GM23338 (cell line): ENCODE results near the gene PDE12. TPM values are rescaled to one million over a fixed set of nuclear protein-coding genes. Genes with fewer than 3 reads are reported as not detected.

Experiments
- ATAC-seq: fragments of 200-7000 bp; cut with Tn5 transposase; 3 replicates; pipeline ENCODE4 v1.9.1; 2020
- DNase-seq: peaks from one replicate; pipeline ENCODE4 v3.0.0-alpha.2; 2015; ENCODE audit warnings: low spot score
- H2AFZ ChIP-seq: fragments of 200-600 bp; sonication (generic); 2 replicates; pipeline ENCODE4 v1.8.0; 2016; ENCODE audit warnings: antibody characterized with exemption, mild to moderate bottlenecking, moderate library complexity
- H3F3A ChIP-seq: fragments of 200-600 bp; sonication (generic); replicated peaks from 2 replicates; pipeline ENCODE4 v1.8.0; 2017; ENCODE audit warnings: antibody characterized with exemption, mixed run types, low read depth
- H3K27ac ChIP-seq: fragments of 200-600 bp; sonication (generic); 2 replicates; pipeline ENCODE4 v1.6.1; 2016; ENCODE audit warnings: low read depth
- H3K27me3 ChIP-seq: fragments of 200-600 bp; sonication (generic); 2 replicates; pipeline ENCODE4 v1.8.0; 2016; ENCODE audit warnings: mild to moderate bottlenecking, mixed run types, moderate library complexity; ENCODE audit not compliant: insufficient read depth
- H3K36me3 ChIP-seq: fragments of 200-600 bp; sonication (generic); 2 replicates; pipeline ENCODE4 v1.8.0; 2016; ENCODE audit warnings: mild to moderate bottlenecking; ENCODE audit not compliant: insufficient read depth
- H3K4me1 ChIP-seq: fragments of 200-600 bp; sonication (generic); 2 replicates; pipeline ENCODE4 v1.8.0; 2016; ENCODE audit warnings: mild to moderate bottlenecking, moderate library complexity; ENCODE audit not compliant: insufficient read depth
- H3K4me2 ChIP-seq: fragments of 200-600 bp; sonication (generic); 2 replicates; pipeline ENCODE4 v1.7.1; 2017; ENCODE audit warnings: mixed run types
- H3K4me3 ChIP-seq: fragments of 200-600 bp; sonication (generic); 2 replicates; pipeline ENCODE4 v1.6.1; 2016; ENCODE audit warnings: mixed run types
- H3K79me2 ChIP-seq: fragments of 200-600 bp; sonication (generic); replicated peaks from 2 replicates; pipeline ENCODE4 v1.8.0; 2017; ENCODE audit warnings: mild to moderate bottlenecking; ENCODE audit not compliant: insufficient read depth
- H3K9me2 ChIP-seq: fragments of 200-600 bp; sonication (generic); 2 replicates; pipeline ENCODE4 v1.8.0; 2017; ENCODE audit not compliant: insufficient read depth
- H4K20me1 ChIP-seq: fragments of 200-600 bp; sonication (generic); replicated peaks from 2 replicates; pipeline ENCODE4 v1.8.0; 2017; ENCODE audit warnings: mild to moderate bottlenecking; ENCODE audit not compliant: insufficient read depth
- H3K27ac Mint-ChIP-seq: 2 replicates; pipeline ENCODE4 v1.8.0; 2020; ENCODE audit warnings: inconsistent platforms, mild to moderate bottlenecking, moderate library complexity, mixed read lengths
- H3K27me3 Mint-ChIP-seq: 3 replicates; pipeline ENCODE4 v1.8.0; 2022; ENCODE audit warnings: low read depth, mild to moderate bottlenecking, moderate library complexity, mixed read lengths, inconsistent platforms; ENCODE audit not compliant: insufficient read depth, poor library complexity
- H3K36me3 Mint-ChIP-seq: 3 replicates; pipeline ENCODE4 v1.8.0; 2021; ENCODE audit warnings: low read depth, mild to moderate bottlenecking, inconsistent platforms, moderate library complexity, mixed read lengths
- H3K4me1 Mint-ChIP-seq: 3 replicates; pipeline ENCODE4 v1.8.0; 2020; ENCODE audit warnings: mild to moderate bottlenecking, inconsistent platforms, mixed read lengths
- H3K4me3 Mint-ChIP-seq: 3 replicates; pipeline ENCODE4 v1.8.0; 2021; ENCODE audit warnings: moderate library complexity, mild to moderate bottlenecking, inconsistent platforms, mixed read lengths
- H3K9me3 Mint-ChIP-seq: 3 replicates; pipeline ENCODE4 v1.8.0; 2020; ENCODE audit warnings: moderate library complexity, mild to moderate bottlenecking, inconsistent platforms, mixed read lengths
- CREB1 ChIP-seq: fragments of 250-450 bp; sonication (Bioruptor Pico); IDR thresholded peaks from 2 replicates; pipeline ENCODE4 v1.5.0; 2020; ENCODE audit warnings: low read depth, mild to moderate bottlenecking, moderate library complexity
- EZH2 ChIP-seq: fragments of 200-600 bp; sonication (generic); IDR thresholded peaks from one replicate; pipeline ENCODE4 v1.8.0; 2017; ENCODE audit warnings: antibody characterized with exemption, mild to moderate bottlenecking, low read depth; ENCODE audit not compliant: unreplicated experiment
- STAT1 ChIP-seq: IDR thresholded peaks from one replicate; pipeline ENCODE4 v1.6.1; 2016; ENCODE audit warnings: antibody characterized with exemption; ENCODE audit not compliant: unreplicated experiment
- polyA plus RNA-seq: library from polyadenylated mRNA; unstranded; fragments of >200 nt; fragmentation: Nextera tagmentation; extraction: Ambion mirVana; gene quantifications from 2 replicates; pipeline ENCODE4 v1.2.1, GENCODE V29; 2016
- total RNA-seq: library from RNA; depleted of rRNA; stranded (reverse); fragments of >200 nt; shearing (Covaris generic); gene quantifications from 2 replicates; pipeline ENCODE4 v1.2.3, GENCODE V29; 2014
- TF ChIP-seq, protein P1 (sequence below): fragments of 250-450 bp; sonication (Bioruptor Pico); IDR thresholded peaks from 2 replicates; pipeline ENCODE4 v1.5.0; 2020; ENCODE audit warnings: mild to moderate bottlenecking, moderate library complexity

The PDE12 gene
- total and polyA plus RNA-seq, 2 experiments from 2014 or later: 5.0 to 14.3 TPM

DNA sequence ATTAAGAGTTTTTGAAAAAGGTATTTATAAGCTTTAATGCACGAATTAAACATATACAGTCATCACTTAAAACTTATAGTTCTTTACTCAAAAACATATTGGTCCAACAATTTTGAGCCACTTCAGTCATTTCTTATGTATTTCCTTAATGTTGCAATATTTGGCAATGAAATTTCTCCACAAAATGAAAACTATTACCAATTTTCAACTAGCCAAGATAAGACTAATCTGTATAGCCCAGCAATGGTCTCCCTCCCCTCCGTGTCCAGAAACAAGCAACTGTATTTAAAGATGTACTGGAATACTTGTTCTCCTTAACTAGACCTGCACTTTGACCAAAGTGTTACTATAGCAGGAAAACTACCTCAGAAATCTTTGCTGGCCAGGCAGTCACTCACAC is 31.8 kb downstream of the PDE12 start (continued):
- TF ChIP-seq, protein P1, sequence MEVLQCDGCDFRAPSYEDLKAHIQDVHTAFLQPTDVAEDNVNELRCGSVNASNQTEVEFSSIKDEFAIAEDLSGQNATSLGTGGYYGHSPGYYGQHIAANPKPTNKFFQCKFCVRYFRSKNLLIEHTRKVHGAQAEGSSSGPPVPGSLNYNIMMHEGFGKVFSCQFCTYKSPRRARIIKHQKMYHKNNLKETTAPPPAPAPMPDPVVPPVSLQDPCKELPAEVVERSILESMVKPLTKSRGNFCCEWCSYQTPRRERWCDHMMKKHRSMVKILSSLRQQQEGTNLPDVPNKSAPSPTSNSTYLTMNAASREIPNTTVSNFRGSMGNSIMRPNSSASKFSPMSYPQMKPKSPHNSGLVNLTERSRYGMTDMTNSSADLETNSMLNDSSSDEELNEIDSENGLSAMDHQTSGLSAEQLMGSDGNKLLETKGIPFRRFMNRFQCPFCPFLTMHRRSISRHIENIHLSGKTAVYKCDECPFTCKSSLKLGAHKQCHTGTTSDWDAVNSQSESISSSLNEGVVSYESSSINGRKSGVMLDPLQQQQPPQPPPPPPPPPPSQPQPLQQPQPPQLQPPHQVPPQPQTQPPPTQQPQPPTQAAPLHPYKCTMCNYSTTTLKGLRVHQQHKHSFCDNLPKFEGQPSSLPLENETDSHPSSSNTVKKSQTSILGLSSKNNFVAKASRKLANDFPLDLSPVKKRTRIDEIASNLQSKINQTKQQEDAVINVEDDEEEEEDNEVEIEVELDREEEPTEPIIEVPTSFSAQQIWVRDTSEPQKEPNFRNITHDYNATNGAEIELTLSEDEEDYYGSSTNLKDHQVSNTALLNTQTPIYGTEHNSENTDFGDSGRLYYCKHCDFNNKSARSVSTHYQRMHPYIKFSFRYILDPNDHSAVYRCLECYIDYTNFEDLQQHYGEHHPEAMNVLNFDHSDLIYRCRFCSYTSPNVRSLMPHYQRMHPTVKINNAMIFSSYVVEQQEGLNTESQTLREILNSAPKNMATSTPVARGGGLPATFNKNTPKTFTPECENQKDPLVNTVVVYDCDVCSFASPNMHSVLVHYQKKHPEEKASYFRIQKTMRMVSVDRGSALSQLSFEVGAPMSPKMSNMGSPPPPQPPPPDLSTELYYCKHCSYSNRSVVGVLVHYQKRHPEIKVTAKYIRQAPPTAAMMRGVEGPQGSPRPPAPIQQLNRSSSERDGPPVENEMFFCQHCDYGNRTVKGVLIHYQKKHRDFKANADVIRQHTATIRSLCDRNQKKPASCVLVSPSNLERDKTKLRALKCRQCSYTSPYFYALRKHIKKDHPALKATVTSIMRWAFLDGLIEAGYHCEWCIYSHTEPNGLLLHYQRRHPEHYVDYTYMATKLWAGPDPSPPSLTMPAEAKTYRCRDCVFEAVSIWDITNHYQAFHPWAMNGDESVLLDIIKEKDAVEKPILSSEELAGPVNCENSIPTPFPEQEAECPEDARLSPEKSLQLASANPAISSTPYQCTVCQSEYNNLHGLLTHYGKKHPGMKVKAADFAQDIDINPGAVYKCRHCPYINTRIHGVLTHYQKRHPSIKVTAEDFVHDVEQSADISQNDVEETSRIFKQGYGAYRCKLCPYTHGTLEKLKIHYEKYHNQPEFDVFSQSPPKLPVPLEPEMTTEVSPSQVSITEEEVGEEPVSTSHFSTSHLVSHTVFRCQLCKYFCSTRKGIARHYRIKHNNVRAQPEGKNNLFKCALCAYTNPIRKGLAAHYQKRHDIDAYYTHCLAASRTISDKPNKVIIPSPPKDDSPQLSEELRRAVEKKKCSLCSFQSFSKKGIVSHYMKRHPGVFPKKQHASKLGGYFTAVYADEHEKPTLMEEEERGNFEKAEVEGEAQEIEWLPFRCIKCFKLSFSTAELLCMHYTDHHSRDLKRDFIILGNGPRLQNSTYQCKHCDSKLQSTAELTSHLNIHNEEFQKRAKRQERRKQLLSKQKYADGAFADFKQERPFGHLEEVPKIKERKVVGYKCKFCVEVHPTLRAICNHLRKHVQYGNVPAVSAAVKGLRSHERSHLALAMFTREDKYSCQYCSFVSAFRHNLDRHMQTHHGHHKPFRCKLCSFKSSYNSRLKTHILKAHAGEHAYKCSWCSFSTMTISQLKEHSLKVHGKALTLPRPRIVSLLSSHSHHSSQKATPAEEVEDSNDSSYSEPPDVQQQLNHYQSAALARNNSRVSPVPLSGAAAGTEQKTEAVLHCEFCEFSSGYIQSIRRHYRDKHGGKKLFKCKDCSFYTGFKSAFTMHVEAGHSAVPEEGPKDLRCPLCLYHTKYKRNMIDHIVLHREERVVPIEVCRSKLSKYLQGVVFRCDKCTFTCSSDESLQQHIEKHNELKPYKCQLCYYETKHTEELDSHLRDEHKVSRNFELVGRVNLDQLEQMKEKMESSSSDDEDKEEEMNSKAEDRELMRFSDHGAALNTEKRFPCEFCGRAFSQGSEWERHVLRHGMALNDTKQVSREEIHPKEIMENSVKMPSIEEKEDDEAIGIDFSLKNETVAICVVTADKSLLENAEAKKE (CRISPR knock-in tag): no peak
- no peak for TF ChIP-seq EZH2

DNA sequence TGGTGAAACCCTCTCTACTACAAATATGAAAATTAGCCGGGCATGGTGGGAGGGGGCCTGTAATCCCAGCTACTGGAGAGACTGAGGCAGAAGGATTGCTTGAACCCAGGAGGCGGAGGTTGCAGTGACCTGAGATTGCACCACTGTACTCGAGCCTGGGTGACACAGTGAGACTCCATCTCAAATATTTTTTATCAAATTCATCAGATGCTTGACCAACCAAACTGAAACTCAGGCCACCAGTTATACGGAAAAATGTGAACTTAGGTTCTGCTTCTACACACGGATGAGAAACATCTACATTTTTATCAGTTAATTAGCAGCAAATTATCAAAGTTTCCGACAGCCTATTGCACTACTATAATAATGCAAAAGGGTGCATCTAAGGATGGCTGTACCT is 36.2 kb downstream of the PDE12 start:
- H3K79me2 ChIP-seq: peaks cover 96% of the 10 kb centered on the region
- H3K4me3 Mint-ChIP-seq: no peak overlapping the region
- no peak overlapping the region for H3K27ac ChIP-seq
- peaks cover 6% of the 10 kb centered on the region for H3K27me3 Mint-ChIP-seq
- no peaks in the 10 kb centered on the region for H3K9me2 ChIP-seq
- no peaks in the 10 kb centered on the region for H3K27me3 ChIP-seq
- H2AFZ ChIP-seq: no peak overlapping the region
- no peaks in the 10 kb centered on the region; the same call in 2 of the 3 replicates for H3K9me3 Mint-ChIP-seq
- H3K4me1 Mint-ChIP-seq: peaks cover 14% of the 10 kb centered on the region
- H3K36me3 Mint-ChIP-seq: peaks cover 34% of the 10 kb centered on the region
- H3K27ac Mint-ChIP-seq: no peak overlapping the region
- peaks cover 9% of the 10 kb centered on the region for H3K4me1 ChIP-seq
- no peak overlapping the region for H3K4me2 ChIP-seq
- ATAC-seq (no peak), DNase-seq (no peak)
- H3K36me3 ChIP-seq: no peaks in the 10 kb centered on the region; the same call in 1 of the 2 replicates
- peaks cover 58% of the 10 kb centered on the region for H4K20me1 ChIP-seq
- no peak for TF ChIP-seq CREB1 (CRISPR knock-in tag)
- no peak for TF ChIP-seq STAT1
- no peak overlapping the region for H3K4me3 ChIP-seq
- H3F3A ChIP-seq: 0 out of 2 replicates have a peak, but pooled peaks cover 5% of the 10 kb centered on the region

DNA sequence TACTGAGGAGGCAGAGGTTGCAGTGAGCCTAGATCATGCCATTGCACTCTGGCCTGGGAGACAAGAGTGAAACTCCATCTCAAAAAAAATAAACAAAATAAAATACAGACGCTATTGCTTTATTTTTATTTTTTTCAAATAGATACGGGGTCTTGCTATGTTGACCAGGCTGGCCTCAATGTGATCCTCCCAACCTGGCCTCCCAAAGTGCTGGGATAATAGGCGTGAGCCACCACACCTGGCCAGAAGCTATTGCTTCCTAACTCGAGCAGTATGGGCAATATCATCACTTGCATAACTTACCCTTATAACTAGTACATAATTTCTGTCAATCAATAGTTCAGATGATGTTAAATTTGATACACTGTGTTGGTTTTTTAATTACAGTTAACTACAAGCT is 38.1 kb downstream of the PDE12 start:
- ATAC-seq (no peak), DNase-seq (no peak)
- Mint-ChIP-seq H3K27me3 (peaks cover 11% of the 10 kb centered on the region), H3K9me3 (no peaks in the 10 kb centered on the region; the same call in 2 of the 3 replicates), H3K36me3 (peaks cover 34% of the 10 kb centered on the region), H3K4me1 (peaks cover 22% of the 10 kb centered on the region), H3K27ac (no peak overlapping the region), H3K4me3 (no peak overlapping the region; the same call in 2 of the 3 replicates)
- Histone ChIP-seq H3K4me3 (no peak overlapping the region), H3K79me2 (peaks cover 77% of the 10 kb centered on the region), H3F3A (0 out of 2 replicates have a peak, but pooled peaks cover 5% of the 10 kb centered on the region), H3K4me1 (peaks cover 14% of the 10 kb centered on the region), H3K27me3 (no peaks in the 10 kb centered on the region), H4K20me1 (peaks cover 47% of the 10 kb centered on the region), H3K9me2 (no peaks in the 10 kb centered on the region), H3K4me2 (peak overlapping the region; percentile 88; the same call in 1 of the 2 replicates), H2AFZ (no peak overlapping the region), H3K36me3 (no peaks in the 10 kb centered on the region; the same call in 1 of the 2 replicates), H3K27ac (no peak overlapping the region)
- TF ChIP-seq, protein P1 (CRISPR knock-in tag): no peak
